ENCODE results near the gene ARFGAP3.
"Not testable (repeated sequence)": the region's sequence is repeated elsewhere in the genome, so short reads cannot be mapped to it uniquely, and the experiment has no call there.

ARFGAP3 gene

GRCh38 chr22:42777126-42777525 is 79.9 kb downstream of the ARFGAP3 start:
- TF ChIP-seq ZNF274 (IDR thresholded peaks at IDR 0.05; ENCODE audit: low read depth, low read length), result no peak
- H3K4me3 ChIP-seq (ENCODE audit: low read length), result no peak overlapping the region

GRCh38 chr22:42773167-42773566 is 83.9 kb downstream of the ARFGAP3 start:
- no peak for TF ChIP-seq ZNF274 (IDR thresholded peaks at IDR 0.05; ENCODE audit: low read depth, low read length)

GRCh38 chr22:42772647-42773046 is 84.4 kb downstream of the ARFGAP3 start:
- H3K4me3 ChIP-seq (ENCODE audit: low read length), result no peak overlapping the region
- no peak for TF ChIP-seq ZNF274 (IDR thresholded peaks at IDR 0.05; ENCODE audit: low read depth, low read length)

More at GRCh38 chr22:42773167-42773566, 83.9 kb downstream of the ARFGAP3 start:
- no peak overlapping the region for H3K4me3 ChIP-seq (ENCODE audit: low read length)

DNA sequence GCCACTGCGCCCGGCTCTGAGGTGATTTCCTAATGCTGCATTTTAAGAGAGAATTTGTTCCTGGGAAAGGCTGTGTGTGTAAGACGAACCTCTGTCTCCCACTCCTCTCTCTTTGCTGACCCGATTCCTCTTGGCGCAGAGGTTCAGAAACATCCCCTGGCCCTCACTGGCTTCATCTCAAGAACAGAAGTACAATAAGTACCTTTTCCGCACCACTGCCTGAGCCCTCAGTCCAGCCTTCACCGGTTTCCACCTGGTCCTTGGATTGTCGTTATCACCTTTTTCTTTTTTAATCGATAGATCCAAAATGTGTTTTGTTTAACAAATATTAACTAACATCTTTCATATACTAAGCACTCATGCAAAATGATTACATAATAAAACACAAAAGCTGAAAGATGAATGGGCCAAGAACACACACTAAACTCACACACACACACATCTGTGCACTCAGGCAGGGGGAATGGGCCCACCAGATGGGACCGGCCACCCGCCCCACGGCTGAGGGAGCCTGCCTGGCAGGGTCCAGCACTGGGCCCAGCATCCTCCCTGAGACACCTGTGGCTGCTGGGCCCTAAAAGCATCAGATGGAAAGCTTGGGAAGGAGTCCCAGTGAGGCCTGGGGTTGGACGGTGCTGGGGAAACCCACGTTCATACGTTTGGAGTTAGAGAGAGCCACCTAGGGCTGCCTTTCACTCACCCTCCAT is 86.0 kb downstream of the ARFGAP3 start:
- no peak for TF ChIP-seq ZNF274 (IDR thresholded peaks at IDR 0.05; ENCODE audit: low read depth, low read length)
- H3K4me3 ChIP-seq (ENCODE audit: low read length), result no peak overlapping the region

- H3K4me3 ChIP-seq (ENCODE audit: low read length), result no peak overlapping the region; the same call in 1 of the 2 replicates
- TF ChIP-seq ZNF274 (IDR thresholded peaks at IDR 0.05; ENCODE audit: low read depth, low read length), result no peak
Observed at GRCh38 chr22:42770448-42770726, 86.7 kb downstream of the ARFGAP3 start.

DNA sequence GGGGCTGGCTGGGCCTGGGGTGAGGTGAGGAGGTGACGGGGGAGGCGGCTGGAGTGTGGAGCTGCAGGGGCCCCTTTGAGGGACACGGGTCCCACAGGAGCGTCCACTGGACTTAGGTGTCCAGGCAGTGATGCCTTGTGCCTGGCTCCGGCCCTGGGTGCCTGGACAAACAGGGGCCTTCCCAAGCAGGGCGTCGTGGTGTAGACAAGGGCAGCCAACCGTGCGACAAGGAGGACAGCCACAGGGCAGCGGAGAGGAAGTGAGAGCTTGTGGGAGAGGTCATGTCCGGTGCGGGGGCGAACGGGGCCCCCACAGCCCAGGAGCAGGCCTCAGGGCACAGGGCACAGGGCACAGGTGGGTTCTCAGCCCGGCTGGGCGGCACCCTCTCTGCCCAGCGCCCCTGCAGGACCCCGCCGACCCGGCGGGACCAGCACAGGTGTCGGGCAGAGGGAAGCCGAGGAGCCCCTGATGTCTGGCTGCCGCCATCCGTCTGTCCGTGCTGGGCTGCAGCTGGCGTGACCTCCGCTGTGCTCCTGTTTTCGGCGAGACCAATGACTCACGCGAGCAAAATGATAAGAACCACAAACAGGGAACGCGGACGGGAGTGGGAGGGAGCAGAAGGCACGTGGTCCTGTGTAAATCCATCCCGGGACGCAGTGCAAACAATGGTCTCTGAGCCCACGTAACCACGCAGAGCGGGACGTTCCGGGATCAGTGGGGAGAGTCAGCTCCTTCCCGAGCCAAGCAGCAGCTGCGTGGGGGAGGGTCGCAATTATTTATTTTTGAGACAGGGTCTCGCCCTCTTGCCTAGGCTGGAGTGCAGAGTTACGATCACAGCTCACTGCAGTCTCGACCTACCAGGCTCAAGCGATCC is 87.3 kb downstream of the ARFGAP3 start:
- H3K4me3 ChIP-seq (ENCODE audit: low read length), result no peak overlapping the region; the same call in 1 of the 2 replicates
- TF ChIP-seq ZNF274 (IDR thresholded peaks at IDR 0.05; ENCODE audit: low read depth, low read length), result no peak

DNA sequence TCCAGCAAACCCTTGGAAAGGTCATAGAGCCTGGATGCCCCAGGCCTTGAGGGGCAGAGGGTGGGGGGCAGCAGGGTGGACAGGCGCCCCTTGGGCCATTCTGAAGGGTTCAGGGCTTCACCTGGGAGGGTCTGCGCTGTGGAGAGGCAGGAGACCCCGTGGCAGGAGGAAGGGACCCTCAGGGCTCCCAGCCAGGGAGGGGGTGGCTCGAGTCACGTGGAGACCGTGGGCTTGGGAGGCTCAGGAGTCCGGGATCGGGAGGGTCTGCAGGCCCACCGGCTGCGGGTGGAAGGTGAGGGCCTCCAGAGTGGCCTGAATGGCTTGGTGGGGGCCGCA is 87.9 kb downstream of the ARFGAP3 start:
- no peak for TF ChIP-seq ZNF274 (IDR thresholded peaks at IDR 0.05; ENCODE audit: low read depth, low read length)
- no peak overlapping the region for H3K4me3 ChIP-seq (ENCODE audit: low read length)

DNA sequence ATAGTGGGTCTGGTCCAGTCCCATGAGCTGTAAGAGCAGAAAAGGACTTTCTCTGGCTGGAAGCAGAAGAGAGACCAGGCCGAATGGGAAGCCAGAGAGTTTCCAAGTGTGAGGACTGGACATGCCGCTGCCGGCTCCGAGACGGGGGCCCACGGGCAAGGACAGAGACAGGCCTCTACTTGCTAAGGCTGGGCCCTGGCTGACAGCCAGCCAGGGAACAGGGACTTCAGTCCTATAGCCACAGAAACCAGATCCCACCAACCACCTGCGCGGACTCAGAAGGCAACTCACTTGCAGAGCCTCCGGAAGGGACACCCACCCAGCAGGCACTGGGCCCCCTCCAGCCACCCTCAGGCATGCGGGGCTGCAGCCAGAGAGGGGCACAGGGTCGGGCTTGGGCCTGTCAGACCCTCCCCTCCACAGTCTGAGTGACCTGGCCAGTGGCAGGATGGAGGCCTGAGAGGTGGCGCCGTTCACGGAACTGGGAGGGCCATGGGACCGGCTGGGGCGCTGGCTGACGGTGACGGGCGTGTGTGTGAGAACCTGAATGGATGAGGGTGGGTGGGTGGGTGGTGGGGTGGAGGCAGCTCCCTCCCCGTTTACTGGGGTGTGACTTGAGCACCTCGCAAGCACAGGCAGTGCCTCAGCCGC is 88.6 kb downstream of the ARFGAP3 start:
- H3K4me3 ChIP-seq (ENCODE audit: low read length), result no peak overlapping the region
- TF ChIP-seq ZNF274 (IDR thresholded peaks at IDR 0.05; ENCODE audit: low read depth, low read length), result no peak

DNA sequence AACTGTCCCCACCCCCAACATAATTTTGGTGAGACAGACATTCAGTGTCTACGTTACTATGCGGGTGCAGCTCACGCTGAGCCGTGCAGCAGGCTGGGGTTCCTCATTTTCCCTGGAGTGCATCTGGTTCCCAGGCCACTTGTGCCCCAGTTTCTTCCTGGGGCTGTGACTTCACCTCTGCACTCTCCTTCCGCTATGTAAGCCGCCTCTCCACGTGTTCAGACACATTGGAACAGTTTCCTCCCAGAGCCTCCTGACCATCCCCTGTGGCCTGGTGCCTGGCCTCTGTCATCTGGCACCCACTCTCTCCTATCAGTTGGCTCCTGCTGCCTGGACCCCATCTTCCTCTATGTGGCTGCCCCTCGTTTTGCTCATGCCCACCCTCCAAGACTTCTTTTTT is 90.2 kb downstream of the ARFGAP3 start:
- H3K4me3 ChIP-seq (ENCODE audit: low read length), result no peak overlapping the region
- TF ChIP-seq ZNF274 (IDR thresholded peaks at IDR 0.05; ENCODE audit: low read depth, low read length), result no peak

- H3K4me3 ChIP-seq (ENCODE audit: low read length), result no peak overlapping the region
- no peak for TF ChIP-seq ZNF274 (IDR thresholded peaks at IDR 0.05; ENCODE audit: low read depth, low read length)
Observed at GRCh38 chr22:42764895-42765363, 92.1 kb downstream of the ARFGAP3 start.

- no peak for TF ChIP-seq ZNF274 (IDR thresholded peaks at IDR 0.05; ENCODE audit: low read depth, low read length)
Observed at GRCh38 chr22:42763965-42764480, 93.0 kb downstream of the ARFGAP3 start.

DNA sequence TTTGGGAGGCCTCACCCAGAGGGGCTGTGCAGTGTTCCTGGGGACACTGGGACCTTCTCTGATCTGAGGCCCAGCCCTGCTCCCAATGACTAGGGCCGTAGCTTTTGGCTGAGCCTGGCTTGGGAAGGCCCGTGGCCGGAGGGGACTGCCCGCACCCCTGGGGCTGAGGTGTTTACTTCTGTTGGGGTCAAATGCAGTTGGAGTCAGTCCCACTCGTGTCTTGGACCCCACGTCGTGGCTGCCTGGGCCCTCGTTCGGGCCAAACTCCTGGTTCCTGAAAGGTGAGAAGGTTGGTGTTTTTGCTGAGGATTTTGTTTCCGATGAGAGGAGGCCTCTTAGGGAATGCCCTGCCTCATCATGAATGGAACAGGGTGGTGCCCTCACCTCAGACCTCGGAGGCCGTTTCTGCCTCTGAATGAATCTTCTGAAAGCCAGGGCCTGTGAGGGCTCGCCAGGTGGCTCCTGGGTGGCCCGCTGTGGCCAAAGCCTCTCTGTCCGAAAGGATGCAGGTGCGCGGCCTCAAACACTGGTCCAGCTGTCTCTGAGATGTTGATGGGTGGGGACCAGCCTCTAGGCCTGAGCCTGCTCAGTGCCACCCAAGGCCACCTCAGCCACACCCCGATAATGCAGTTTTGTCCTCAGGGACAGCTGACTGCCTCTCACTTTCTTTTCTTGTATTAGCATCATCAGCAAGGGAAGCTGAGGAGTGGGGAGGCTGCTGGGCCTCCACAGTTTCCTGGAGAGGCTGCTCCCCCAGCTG is 96.1 kb downstream of the ARFGAP3 start:
- no peak for TF ChIP-seq ZNF274 (IDR thresholded peaks at IDR 0.05; ENCODE audit: low read depth, low read length)
- H3K4me3 ChIP-seq (ENCODE audit: low read length), result no peak overlapping the region

More at GRCh38 chr22:42763965-42764480, 93.0 kb downstream of the ARFGAP3 start:
- H3K4me3 ChIP-seq (ENCODE audit: low read length), result no peak overlapping the region

GRCh38 chr22:42758931-42759629 is 98.0 kb downstream of the ARFGAP3 start:
- no peak for TF ChIP-seq ZNF274 (IDR thresholded peaks at IDR 0.05; ENCODE audit: low read depth, low read length)
- H3K4me3 ChIP-seq (ENCODE audit: low read length), result no peak overlapping the region

DNA sequence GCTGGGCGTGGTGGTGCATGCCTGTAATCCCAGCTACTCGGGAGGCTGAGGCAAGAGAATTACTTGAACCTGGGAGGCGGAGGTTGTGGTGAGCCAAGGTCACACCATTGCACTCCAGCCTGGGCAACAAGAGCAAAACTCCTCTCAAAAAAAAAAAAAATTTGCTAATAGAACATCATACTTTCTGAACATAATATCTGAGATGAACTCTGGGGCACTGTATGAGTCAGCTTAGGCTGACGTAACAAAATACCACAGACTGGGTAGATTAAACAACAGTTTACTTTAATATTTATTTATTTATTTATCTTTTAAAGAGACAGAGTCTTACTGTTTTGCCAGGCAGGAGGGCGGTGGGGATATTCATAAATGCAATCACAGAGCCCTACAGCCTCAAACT is 101.5 kb downstream of the ARFGAP3 start:
- not testable (repeated sequence) for H3K4me3 ChIP-seq (ENCODE audit: low read length)

GRCh38 chr22:42755121-42755520 is 102.0 kb downstream of the ARFGAP3 start:
- H3K4me3 ChIP-seq (ENCODE audit: low read length), result not testable (repeated sequence)
